Measurements from ENCODE around the gene IZUMO4.
A peak's percentile ranks its signal among the peaks of the same experiment; 100 is the strongest.

The IZUMO4 gene

GRCh38 chr19:2050991-2051772, 45.5 kb upstream of the IZUMO4 start, which contains the start of gene MKNK2:
MKNK2 (minus strand) TSS chr19:2051244; CDS start chr19:2050851, 393 bp downstream.
- peaks cover 67 to 83% (median 78%) of the 10 kb centered on the region in 10 experiments for H3K4me1 ChIP-seq

GRCh38 chr19:2051773-2052704, 44.7 kb upstream of the IZUMO4 start:
- Histone ChIP-seq H3K27me3 (no peaks in the 10 kb centered on the region), H3K9ac (peak overlapping the region; percentile 69 to 98 (median 90); a peak in 20 of 22 replicates), H3K4me1 (peaks cover 65 to 81% (median 77%) of the 10 kb centered on the region in 10 experiments), H3K4me3 (peak overlapping the region in 8 of 10 experiments; percentile 90 to 100 (median 100); a peak in 11 of 20 replicates), H3K4me2 (peak overlapping the region; percentile 72 to 100 (median 91)), H3K36me3 (peaks cover 19 to 29% (median 27%) of the 10 kb centered on the region in 11 experiments; a peak in 21 of 22 replicates), H3K9me3 (replicated peaks in 1 of 11) (no peaks in the 10 kb centered on the region), H3K27ac (peak overlapping the region; percentile 67 to 92 (median 78)), H4K20me1 (peaks cover 34 to 40% (median 37%) of the 10 kb centered on the region in 11 experiments)
- no peak for TF ChIP-seq Cebpa-rat (IDR thresholded peaks at IDR 0.05)

More at GRCh38 chr19:2050991-2051772, 45.5 kb upstream of the IZUMO4 start, which contains the start of gene MKNK2:
- Histone ChIP-seq H3K9me3 (replicated peaks in 1 of 11) (no peaks in the 10 kb centered on the region), H3K36me3 (peaks cover 28 to 37% (median 35%) of the 10 kb centered on the region in 11 experiments), H4K20me1 (peaks cover 43 to 48% (median 46%) of the 10 kb centered on the region in 11 experiments), H3K9ac (peak within 1 kb of the TSS; percentile 78 to 98 (median 90)), H3K4me3 (peak within 1 kb of the TSS; percentile 87 to 100 (median 100)), H3K27me3 (no peaks in the 10 kb centered on the region), H3K27ac (peak within 1 kb of the TSS; percentile 67 to 92 (median 86)), H3K4me2 (peak within 1 kb of the TSS; percentile 91 to 100 (median 99))
- no peak for TF ChIP-seq Cebpa-rat (IDR thresholded peaks at IDR 0.05)

- H3K27me3 ChIP-seq: no peaks in the 10 kb centered on the region
- H3K36me3 ChIP-seq: peaks cover 7 to 11% (median 9%) of the 10 kb centered on the region in 11 experiments; a peak in 21 of 22 replicates
- H3K4me3 ChIP-seq: no peak overlapping the region
- H3K4me2 ChIP-seq: peak overlapping the region in 7 of 11 experiments; percentile 23 to 88 (median 69); a peak in 8 of 22 replicates
- H4K20me1 ChIP-seq: peaks cover 17 to 22% (median 19%) of the 10 kb centered on the region in 11 experiments
- no peak for TF ChIP-seq Cebpa-rat (IDR thresholded peaks at IDR 0.05)
- H3K27ac ChIP-seq: peak overlapping the region in 4 of 11 experiments; percentile 13 to 65 (median 22); a peak in 3 of 22 replicates
- H3K4me1 ChIP-seq: peaks cover 65 to 81% (median 77%) of the 10 kb centered on the region in 10 experiments
- no peaks in the 10 kb centered on the region for H3K9me3 ChIP-seq (replicated peaks in 1 of 11)
- H3K9ac ChIP-seq: peak overlapping the region in 1 of 11 experiments; percentile 33; a peak in 1 of 22 replicates
These were observed 42.9 kb upstream of the IZUMO4 start for GRCh38 chr19:2053601-2054389.

GRCh38 chr19:2054763-2055162, 42.0 kb upstream of the IZUMO4 start:
- Histone ChIP-seq H3K27ac (peak overlapping the region in 9 of 11 experiments; percentile 3 to 65 (median 41); a peak in 10 of 22 replicates), H3K4me2 (peak overlapping the region; percentile 59 to 88 (median 73)), H3K4me1 (peaks cover 65 to 81% (median 77%) of the 10 kb centered on the region in 10 experiments), H3K9ac (peak overlapping the region in 6 of 11 experiments; percentile 6 to 56 (median 44); a peak in 6 of 22 replicates), H4K20me1 (peaks cover 7 to 13% (median 10%) of the 10 kb centered on the region in 11 experiments), H3K9me3 (replicated peaks in 1 of 11) (no peaks in the 10 kb centered on the region), H3K27me3 (no peaks in the 10 kb centered on the region), H3K4me3 (no peak overlapping the region), H3K36me3 (peaks cover 0 to 2% (median 0%) of the 10 kb centered on the region in 11 experiments; a peak in 2 of 22 replicates)
- no peak for TF ChIP-seq Cebpa-rat (IDR thresholded peaks at IDR 0.05)

GRCh38 chr19:2055931-2056836, 40.5 kb upstream of the IZUMO4 start:
- Histone ChIP-seq H3K9me3 (replicated peaks in 1 of 11) (no peaks in the 10 kb centered on the region), H3K36me3 (no peaks in the 10 kb centered on the region), H3K4me3 (no peak overlapping the region), H3K27me3 (no peaks in the 10 kb centered on the region), H4K20me1 (no peaks in the 10 kb centered on the region), H3K4me1 (peaks cover 77 to 94% (median 88%) of the 10 kb centered on the region in 10 experiments), H3K27ac (peak overlapping the region; percentile 37 to 75 (median 65); a peak in 20 of 22 replicates), H3K4me2 (peak overlapping the region; percentile 59 to 88 (median 73)), H3K9ac (peak overlapping the region; percentile 35 to 72 (median 54); a peak in 18 of 22 replicates)
- no peak for TF ChIP-seq Cebpa-rat (IDR thresholded peaks at IDR 0.05)

- Histone ChIP-seq H3K4me1 (peaks cover 71 to 90% (median 84%) of the 10 kb centered on the region in 10 experiments), H3K9ac (peak overlapping the region in 2 of 11 experiments; percentile 26 to 48; a peak in 2 of 22 replicates), H3K4me2 (peak overlapping the region; percentile 58 to 100 (median 99); a peak in 21 of 22 replicates), H3K27me3 (no peaks in the 10 kb centered on the region), H3K4me3 (no peak overlapping the region), H3K27ac (peak overlapping the region in 9 of 11 experiments; percentile 33 to 92 (median 50); a peak in 11 of 22 replicates), H3K9me3 (replicated peaks in 1 of 11) (no peaks in the 10 kb centered on the region), H3K36me3 (no peaks in the 10 kb centered on the region), H4K20me1 (no peaks in the 10 kb centered on the region)
- no peak for TF ChIP-seq Cebpa-rat (IDR thresholded peaks at IDR 0.05)
These were observed 39.9 kb upstream of the IZUMO4 start for GRCh38 chr19:2056837-2057192.

All from BLaER1 treated with 17β-estradiol and CSF1 and Interleukin-3, amounts not matched to agents 10 nM and 100 nM (cell line).